ENCODE results near the gene FCRL5.
A peak's percentile ranks its signal among the peaks of the same experiment; 100 is the strongest.

Gene FCRL5

DNA sequence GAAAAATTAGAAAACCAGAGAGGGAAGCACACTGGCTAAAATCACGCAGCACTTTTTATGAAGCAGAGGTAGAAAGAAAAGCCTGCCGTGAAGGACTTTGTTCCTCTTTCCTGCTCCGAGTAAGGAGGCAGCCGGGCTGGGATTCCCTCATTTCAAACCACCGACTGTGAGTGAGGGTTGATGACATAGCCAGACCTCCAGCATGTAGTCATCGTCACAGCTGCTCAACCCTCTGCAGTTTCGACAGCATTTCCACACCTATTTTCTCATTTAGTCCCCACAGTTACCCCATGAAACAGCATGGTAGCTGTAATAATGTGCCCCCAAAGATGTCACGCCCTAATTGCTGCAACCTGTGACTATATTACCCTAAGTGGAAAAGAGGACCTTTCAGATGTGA lies 35.3 kb downstream of the FCRL5 start:
- H3K4me3 ChIP-seq (ENCODE audit: control insufficient read depth, low read depth, low read length): no peak overlapping the region
- DNase-seq (ENCODE audit: low read depth): no peak
- no peak for TF ChIP-seq CTCF (conservative IDR thresholded peaks at IDR 0.05; ENCODE audit: control insufficient read depth, insufficient read depth, low read depth, low read length)

DNA sequence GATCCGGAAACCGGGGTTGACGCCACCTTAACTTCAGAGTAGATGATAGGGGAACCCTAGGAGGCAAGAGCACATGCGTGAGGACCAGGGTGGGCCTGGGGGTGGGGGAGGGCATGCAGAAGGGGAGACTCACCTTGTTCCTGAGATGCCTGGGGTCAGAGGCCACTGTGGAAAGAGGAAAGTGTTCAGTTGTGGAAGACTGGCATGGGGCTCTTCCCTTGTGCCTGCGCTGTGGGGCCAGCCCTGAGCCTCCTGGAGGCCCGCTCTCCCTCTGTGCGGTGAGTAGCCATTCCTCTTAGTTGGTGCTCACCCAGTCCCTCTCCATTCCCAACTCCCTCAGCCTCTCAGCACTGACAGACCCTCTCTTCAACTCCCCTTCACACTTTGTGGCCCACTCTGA lies 36.6 kb downstream of the FCRL5 start:
- no peak for DNase-seq (ENCODE audit: low read depth)
- H3K4me3 ChIP-seq (ENCODE audit: control insufficient read depth, low read depth, low read length): no peak overlapping the region
- no peak for TF ChIP-seq CTCF (conservative IDR thresholded peaks at IDR 0.05; ENCODE audit: control insufficient read depth, insufficient read depth, low read depth, low read length)

DNA sequence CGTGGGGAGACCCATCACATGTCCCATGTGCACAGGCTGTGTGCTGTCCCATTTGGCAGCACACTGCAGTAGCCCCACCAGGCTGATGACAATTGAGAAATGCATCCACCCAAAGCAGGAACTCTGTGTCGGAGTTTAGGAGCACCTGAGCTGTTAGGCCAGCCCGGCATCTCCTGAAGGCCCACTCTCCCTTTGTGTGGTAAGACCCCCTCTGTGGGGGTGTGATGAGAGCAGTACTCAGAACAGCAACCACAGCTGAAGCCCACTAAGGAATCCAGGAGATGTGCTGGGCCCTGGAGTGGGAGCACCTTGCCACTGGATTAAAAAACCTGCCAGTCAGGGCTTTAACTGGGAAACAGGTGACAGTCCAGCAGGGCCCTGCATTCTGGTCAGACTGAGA lies 37.2 kb downstream of the FCRL5 start:
- no peak overlapping the region for H3K4me3 ChIP-seq (ENCODE audit: control insufficient read depth, low read depth, low read length)
- TF ChIP-seq CTCF (conservative IDR thresholded peaks at IDR 0.05; ENCODE audit: control insufficient read depth, insufficient read depth, low read depth, low read length): no peak
- DNase-seq (ENCODE audit: low read depth): no peak

GRCh38 chr1:157512036-157512969 lies 40.0 kb downstream of the FCRL5 start:
- no peak overlapping the region for H3K4me3 ChIP-seq (ENCODE audit: control insufficient read depth, low read depth, low read length)
- DNase-seq (ENCODE audit: low read depth): no peak
- no peak for TF ChIP-seq CTCF (conservative IDR thresholded peaks at IDR 0.05; ENCODE audit: control insufficient read depth, insufficient read depth, low read depth, low read length)

DNA sequence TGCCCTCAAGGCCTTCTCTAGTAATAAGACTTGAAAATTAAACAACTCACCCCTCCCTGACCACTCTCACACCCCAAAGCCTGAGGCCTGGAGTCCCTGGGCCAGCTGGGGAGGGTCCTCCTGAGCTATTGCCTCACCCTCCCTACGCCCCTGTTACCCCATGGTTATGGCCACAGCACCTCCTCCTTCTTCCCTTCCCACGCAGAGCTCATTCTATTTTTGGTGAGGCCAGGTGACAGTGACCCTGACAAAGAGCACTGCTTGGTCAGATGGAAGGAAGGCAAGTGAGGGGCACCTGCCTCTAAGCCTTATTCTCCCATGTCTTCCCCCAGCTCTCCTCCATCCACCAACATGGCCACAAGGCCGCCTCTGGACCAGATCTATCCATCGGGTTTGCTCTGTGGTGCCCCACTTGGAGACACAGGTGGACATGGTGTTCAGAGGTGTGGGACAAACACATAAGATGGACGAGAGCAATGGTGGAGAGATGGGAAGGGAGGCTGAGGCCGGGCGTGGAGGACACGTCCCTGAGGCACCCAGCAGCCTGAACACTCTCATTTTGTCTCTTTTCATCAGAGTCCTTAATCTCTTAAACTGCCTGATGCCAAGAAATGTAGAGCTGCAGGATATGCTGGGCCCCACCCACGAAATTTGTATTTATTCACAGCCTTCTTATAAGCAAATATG lies 42.6 kb downstream of the FCRL5 start:
- H3K4me3 ChIP-seq (ENCODE audit: control insufficient read depth, low read depth, low read length): no peak overlapping the region
- no peak for DNase-seq (ENCODE audit: low read depth)
- no peak for TF ChIP-seq CTCF (conservative IDR thresholded peaks at IDR 0.05; ENCODE audit: control insufficient read depth, insufficient read depth, low read depth, low read length)

- H3K4me3 ChIP-seq (ENCODE audit: control insufficient read depth, low read depth, low read length): no peak overlapping the region
- peak; percentile 73 for TF ChIP-seq CTCF (conservative IDR thresholded peaks at IDR 0.05; ENCODE audit: control insufficient read depth, insufficient read depth, low read depth, low read length)
- peak; percentile 67 for DNase-seq (ENCODE audit: low read depth)
These were observed 46.6 kb downstream of the FCRL5 start for GRCh38 chr1:157505481-157506272.
